GM12878 (cell line): ENCODE data around the gene TEC.

Experiments
- SP1 ChIP-seq: IDR thresholded peaks from one replicate; pipeline ENCODE4 v1.6.1; 2011; ENCODE audit warnings: low read depth, low read length
- TF ChIP-seq, protein P1 (sequence below): IDR thresholded peaks from 2 replicates; pipeline ENCODE4 v1.6.1; 2011; ENCODE audit warnings: low read depth, low read length, improper control_type of control experiment, borderline replicate concordance

DNA sequence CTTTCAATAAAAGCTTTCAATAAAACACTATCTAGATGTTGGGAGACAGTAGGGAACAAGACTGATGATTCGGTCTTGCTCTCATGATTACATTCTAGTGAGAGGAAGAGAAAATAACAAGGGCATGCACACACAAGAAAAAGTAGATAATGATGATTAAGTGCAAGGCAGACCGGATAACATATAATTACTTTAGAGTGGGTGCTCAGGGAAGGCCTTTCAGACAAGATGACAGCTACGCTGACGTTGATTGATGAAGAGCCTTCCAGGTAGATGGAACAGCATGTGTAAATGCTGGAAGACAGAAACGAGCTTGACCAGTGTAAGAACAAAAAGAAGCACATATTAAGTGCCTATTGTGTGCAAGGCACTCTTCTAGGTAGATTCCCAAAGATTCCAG lies 179.0 kb downstream of the TEC start:
- TF ChIP-seq, protein P1, sequence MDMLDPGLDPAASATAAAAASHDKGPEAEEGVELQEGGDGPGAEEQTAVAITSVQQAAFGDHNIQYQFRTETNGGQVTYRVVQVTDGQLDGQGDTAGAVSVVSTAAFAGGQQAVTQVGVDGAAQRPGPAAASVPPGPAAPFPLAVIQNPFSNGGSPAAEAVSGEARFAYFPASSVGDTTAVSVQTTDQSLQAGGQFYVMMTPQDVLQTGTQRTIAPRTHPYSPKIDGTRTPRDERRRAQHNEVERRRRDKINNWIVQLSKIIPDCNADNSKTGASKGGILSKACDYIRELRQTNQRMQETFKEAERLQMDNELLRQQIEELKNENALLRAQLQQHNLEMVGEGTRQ: no peak
- no peak for TF ChIP-seq SP1
